ENCODE measurements around the gene TMUB1. TPM values are rescaled to one million over a fixed set of nuclear protein-coding genes. Genes with fewer than 3 reads are reported as not detected.
A peak's percentile ranks its signal among the peaks of the same experiment; 100 is the strongest.

Gene TMUB1
- total and polyA plus RNA-seq, 2 experiments from 2014 or later, result 45.0 to 83.1 TPM

- 81% methylated on average over 11 of the region's 11 CpGs for WGBS (ENCODE audit: low lambda C conversion rate, missing lambda C conversion rate)
- Histone ChIP-seq H2AFZ (no peak overlapping the region), H3K79me2 (peaks cover 73% of the 10 kb centered on the region), H3K27ac (no peak overlapping the region), H3K36me3 (replicated peaks; ENCODE audit: insufficient read depth, low read depth) (no peaks in the 10 kb centered on the region), H3K27me3 (no peaks in the 10 kb centered on the region), H4K20me1 (ENCODE audit: insufficient read depth, poor library complexity, severe bottlenecking) (peaks cover 58% of the 10 kb centered on the region), H3K9me3 (ENCODE audit: low read depth) (no peaks in the 10 kb centered on the region), H3K4me1 (ENCODE audit: insufficient read depth) (peaks cover 14% of the 10 kb centered on the region), H3K9me2 (replicated peaks; ENCODE audit: insufficient read depth) (no peaks in the 10 kb centered on the region), H3K4me3 (no peak overlapping the region), H3K4me2 (no peak overlapping the region)
- no peak for DNase-seq (ENCODE audit: low spot score)
- TF ChIP-seq CTCF (IDR thresholded peaks at IDR 0.05; ENCODE audit: poor library complexity) (no peak), EZH2phosphoT487 (IDR thresholded peaks at IDR 0.05; ENCODE audit: low read depth, severe bottlenecking, unreplicated experiment) (no peak), EZH2 (IDR thresholded peaks at IDR 0.05; ENCODE audit: borderline replicate concordance) (no peak)
Observed at GRCh38 chr7:151110236-151110940, 27.1 kb upstream of the TMUB1 start.

GRCh38 chr7:151109094-151110048, 26.1 kb upstream of the TMUB1 start:
- Histone ChIP-seq H3K79me2 (peaks cover 79% of the 10 kb centered on the region), H3K4me2 (no peak overlapping the region), H3K27ac (no peak overlapping the region)

GRCh38 chr7:151107882-151108281, 24.6 kb upstream of the TMUB1 start:
- Histone ChIP-seq H3K27ac (no peak overlapping the region), H2AFZ (no peak overlapping the region), H3K4me2 (no peak overlapping the region), H4K20me1 (ENCODE audit: insufficient read depth, poor library complexity, severe bottlenecking) (peaks cover 65% of the 10 kb centered on the region), H3K4me3 (no peak overlapping the region), H3K4me1 (ENCODE audit: insufficient read depth) (no peaks in the 10 kb centered on the region), H3K79me2 (peaks cover 77% of the 10 kb centered on the region), H3K27me3 (no peaks in the 10 kb centered on the region), H3K9me2 (replicated peaks; ENCODE audit: insufficient read depth) (no peaks in the 10 kb centered on the region), H3K36me3 (replicated peaks; ENCODE audit: insufficient read depth, low read depth) (no peaks in the 10 kb centered on the region), H3K9me3 (ENCODE audit: low read depth) (no peaks in the 10 kb centered on the region)
- WGBS (ENCODE audit: low lambda C conversion rate, missing lambda C conversion rate), result 94% methylated on average over 10 of the region's 10 CpGs
- TF ChIP-seq EZH2 (IDR thresholded peaks at IDR 0.05; ENCODE audit: borderline replicate concordance) (no peak), CTCF (IDR thresholded peaks at IDR 0.05; ENCODE audit: poor library complexity) (no peak), EZH2phosphoT487 (IDR thresholded peaks at IDR 0.05; ENCODE audit: low read depth, severe bottlenecking, unreplicated experiment) (no peak)
- DNase-seq (ENCODE audit: low spot score), result no peak

More at GRCh38 chr7:151109094-151110048, 26.1 kb upstream of the TMUB1 start:
- H3K9me3 ChIP-seq (ENCODE audit: low read depth), result no peaks in the 10 kb centered on the region
- H3K9me2 ChIP-seq (replicated peaks; ENCODE audit: insufficient read depth), result no peaks in the 10 kb centered on the region
- WGBS (ENCODE audit: low lambda C conversion rate, missing lambda C conversion rate), result 73% methylated on average over 15 of the region's 15 CpGs
- no peak overlapping the region for H2AFZ ChIP-seq
- peaks cover 66% of the 10 kb centered on the region for H4K20me1 ChIP-seq (ENCODE audit: insufficient read depth, poor library complexity, severe bottlenecking)
- no peak overlapping the region for H3K4me3 ChIP-seq
- peaks cover 13% of the 10 kb centered on the region for H3K4me1 ChIP-seq (ENCODE audit: insufficient read depth)
- H3K27me3 ChIP-seq, result no peaks in the 10 kb centered on the region
- peak; percentile 56 for DNase-seq (ENCODE audit: low spot score)
- H3K36me3 ChIP-seq (replicated peaks; ENCODE audit: insufficient read depth, low read depth), result no peaks in the 10 kb centered on the region
- TF ChIP-seq CTCF (IDR thresholded peaks at IDR 0.05; ENCODE audit: poor library complexity) (no peak), EZH2 (IDR thresholded peaks at IDR 0.05; ENCODE audit: borderline replicate concordance) (no peak), EZH2phosphoT487 (IDR thresholded peaks at IDR 0.05; ENCODE audit: low read depth, severe bottlenecking, unreplicated experiment) (no peak)

Data from hepatocyte (in vitro differentiated cells).